CD4-positive, alpha-beta T cell treated with Interleukin-17A for 4 hours (primary cell): ENCODE results near the gene MT1E.
A peak's percentile ranks its signal among the peaks of the same experiment; 100 is the strongest.

Source experiments
- DNase-seq: peaks from one replicate; pipeline ENCODE4 v3.0.0-alpha.2; 2020; ENCODE audit warnings: mixed read lengths

Gene MT1E

GRCh38 chr16:56628486-56629350 is 3.1 kb downstream of the MT1E start:
- no peak for DNase-seq

GRCh38 chr16:56629531-56629930 is 4.0 kb downstream of the MT1E start:
- DNase-seq, result no peak

- DNase-seq, result no peak
These were observed 4.6 kb downstream of the MT1E start for GRCh38 chr16:56630134-56630533.

- no peak for DNase-seq
These were observed 5.6 kb downstream of the MT1E start for GRCh38 chr16:56631197-56631596.

DNA sequence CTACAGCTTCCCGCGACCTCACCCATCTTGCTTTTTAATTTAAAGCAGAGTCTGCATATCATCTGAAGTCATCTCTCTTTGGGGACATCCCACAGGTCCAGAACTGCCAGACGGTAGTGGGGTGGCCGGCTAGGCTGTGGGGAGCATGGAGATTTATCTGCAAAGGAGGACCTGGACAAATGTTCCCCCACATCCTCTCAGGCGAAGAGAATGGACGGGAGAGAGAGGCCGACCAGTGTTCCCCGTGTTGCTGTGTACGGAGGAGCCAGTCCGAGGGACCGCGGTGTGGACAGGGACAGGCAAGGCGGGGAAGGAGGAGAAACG is 6.2 kb downstream of the MT1E start:
- no peak for DNase-seq

GRCh38 chr16:56632156-56632847 is 6.7 kb downstream of the MT1E start, which contains the start of gene MT1M:
MT1M (plus strand) TSS chr16:56632659; CDS start chr16:56632732, 73 bp downstream.
- no peak for DNase-seq

DNA sequence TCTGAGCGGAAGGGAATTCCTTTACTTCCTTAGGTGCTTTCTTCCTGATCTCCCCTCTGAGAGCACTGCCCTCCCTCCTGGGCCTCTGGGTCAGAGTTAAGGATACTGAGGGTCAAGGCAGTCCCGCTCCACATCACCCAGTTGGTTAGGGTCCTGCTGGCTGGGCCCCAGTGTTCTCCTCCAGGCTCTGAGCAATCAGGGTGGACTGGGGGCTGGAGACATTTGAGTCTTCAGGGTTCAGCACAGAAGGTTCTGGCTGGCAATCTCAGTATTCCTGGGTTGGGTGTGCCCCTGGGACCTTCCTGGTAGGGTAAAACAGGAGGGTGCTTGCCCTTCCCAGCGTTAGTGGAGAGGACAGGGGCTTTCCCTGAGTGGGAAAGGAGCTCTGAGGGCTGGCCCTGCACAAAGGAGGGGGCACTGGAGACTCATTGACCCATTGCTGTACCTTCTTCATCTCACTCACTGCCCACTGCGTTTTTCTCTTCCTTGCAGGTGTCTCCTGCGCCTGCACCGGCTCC is 7.3 kb downstream of the MT1E start:
- no peak for DNase-seq

DNA sequence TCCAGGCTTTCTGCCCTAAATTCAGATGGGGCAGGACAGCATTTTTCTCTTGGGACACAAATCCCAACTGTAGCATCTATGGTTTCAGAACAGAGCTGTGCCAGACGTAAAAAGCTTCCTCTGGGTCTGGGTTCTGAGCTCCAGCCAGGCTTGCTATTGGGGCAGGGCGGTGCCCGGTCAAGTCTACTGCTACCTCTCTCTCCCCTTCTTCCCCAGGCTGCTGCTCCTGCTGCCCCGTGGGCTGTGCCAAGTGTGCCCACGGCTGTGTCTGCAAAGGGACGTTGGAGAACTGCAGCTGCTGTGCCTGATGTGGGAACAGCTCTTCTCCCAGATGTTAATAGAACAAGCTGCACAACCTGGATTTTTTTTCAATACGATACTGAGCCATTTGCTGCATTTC is 8.0 kb downstream of the MT1E start:
- no peak for DNase-seq

DNA sequence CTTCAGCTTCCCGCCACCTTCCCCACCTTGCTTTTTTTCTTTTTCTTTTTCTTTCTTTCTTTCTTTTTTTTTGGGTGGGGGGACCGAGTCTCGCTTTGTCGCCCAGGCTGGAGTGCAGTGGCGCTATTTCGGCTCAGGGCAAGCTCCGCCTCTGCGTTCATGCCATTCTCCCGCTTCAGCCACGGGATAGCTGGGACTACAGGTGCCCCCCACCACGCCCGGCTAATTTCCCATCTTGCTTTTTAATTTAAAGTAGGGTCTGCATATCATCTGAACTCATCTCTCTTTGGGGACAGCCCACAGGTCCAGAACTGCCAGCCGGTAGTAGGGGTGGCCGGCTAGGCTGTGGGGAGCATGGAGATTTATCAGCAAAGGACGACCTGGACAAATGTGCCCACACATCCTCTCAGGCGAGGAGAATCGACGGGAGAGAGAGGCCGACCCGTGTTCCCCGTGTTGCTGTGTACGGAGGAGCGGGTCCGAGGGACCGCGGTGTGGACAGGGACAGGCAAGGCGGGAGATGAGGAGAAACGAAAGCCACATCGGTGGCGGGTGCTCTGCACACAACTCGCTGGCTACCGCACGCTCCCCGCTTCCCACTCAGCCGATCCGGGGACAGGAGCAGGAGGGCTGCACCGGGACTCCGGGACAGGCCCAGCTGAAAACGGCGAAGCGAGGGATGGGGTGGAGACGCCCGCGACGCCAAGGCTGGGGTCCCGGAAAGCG is 9.3 kb downstream of the MT1E start:
- DNase-seq, result no peak

DNA sequence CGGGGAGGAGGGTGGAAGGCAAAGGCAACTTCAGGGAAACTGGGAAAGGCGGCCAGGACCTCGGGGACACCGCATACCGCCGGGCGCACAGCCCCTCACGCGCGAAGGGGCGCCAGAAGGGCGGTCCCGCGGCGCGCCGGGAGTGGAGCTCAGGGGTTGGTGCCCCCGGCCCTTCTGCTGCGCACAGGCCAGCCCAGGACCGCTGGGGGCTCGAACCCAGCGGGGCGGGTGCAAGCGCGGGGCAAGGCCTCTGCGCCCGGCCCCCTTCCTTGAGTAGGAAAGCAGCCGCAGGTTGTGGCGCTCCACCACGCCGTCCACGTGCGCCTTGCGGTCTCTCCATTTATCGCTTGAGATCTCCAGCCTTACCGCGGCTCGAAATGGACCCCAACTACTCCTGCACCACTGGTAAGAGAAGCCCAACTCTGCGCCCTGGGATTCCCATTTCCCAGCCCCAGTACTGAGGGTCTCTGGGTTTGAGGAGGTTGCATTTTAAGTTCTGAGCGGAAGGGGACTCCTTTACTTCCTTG is 9.9 kb downstream of the MT1E start:
- DNase-seq, result no peak

DNA sequence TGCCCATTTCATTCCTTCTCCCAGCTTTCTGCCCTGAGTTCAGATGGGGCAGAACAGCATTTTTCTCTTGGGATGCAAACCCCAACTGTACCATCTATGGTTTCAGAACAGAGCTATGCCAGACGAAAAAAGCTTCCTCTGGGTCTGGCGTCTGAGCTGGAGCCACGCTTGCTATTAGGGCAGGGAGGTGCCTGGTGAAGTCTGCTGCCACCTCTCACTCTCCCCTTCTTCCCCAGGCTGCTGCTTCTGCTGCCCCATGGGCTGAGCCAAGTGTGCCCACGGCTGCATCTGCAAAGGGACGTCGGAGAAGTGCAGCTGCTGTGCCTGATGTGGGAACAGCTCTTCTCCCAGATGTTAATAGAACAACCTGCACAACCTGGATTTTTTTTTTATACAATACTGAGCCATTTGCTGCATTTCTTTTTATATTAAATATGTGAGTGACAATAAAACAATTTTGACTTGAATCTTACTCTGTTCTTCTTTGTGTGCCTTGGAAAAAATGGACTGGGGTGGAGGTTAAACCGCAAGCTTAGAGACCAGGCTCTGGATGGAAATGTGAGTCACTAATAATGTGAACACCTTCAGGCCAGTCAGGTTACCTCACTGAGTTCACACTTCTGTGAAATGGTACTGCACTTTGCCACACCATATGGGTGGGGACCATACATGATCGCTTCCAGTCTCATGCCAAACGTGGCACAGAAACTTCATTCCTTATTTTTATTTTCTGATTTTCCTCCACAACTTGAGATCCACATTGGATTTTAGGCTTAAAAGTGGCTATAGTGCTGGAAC is 11.2 kb downstream of the MT1E start:
- DNase-seq, result no peak

DNA sequence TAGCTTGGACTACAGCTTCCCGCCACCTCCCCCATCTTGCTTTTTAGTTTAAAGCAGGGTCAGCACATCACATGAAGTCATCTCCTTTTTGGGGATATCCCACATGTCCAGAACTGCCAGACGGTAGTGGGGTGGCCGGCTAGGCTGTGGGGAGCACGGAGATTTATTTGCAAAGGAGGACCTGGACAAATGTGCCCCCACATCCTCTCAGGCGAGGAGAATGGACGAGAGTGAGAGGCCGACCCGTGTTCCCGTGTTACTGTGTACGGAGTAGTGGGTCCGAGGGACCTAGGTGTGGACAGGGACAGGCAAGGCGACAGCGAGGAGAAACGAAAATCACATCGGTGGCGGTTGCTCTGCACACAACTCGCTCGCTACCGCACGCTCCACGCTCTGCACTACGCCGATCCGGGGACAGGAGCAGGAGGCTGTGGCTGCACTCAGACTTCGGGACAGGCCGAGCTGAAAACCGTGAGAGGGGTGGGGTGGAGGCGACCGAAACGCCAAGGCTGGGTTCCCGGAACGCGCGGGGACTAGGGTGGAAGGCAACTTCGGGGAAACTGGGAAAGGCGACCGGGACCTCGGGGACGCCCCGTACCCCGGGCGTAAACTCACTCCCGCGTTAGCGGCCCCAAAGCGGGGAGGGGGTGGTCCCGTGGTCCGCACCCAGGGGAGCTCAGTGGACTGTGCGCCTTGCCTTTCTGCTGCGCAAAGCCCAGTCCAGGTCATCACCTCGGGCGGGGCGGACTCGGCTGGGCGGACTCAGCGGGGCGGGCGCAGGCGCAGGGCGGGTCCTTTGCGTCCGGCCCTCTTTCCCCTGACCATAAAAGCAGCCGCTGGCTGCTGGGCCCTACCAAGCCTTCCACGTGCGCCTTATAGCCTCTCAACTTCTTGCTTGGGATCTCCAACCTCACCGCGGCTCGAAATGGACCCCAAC is 12.5 kb downstream of the MT1E start, which contains the start of gene MT1A:
TSS of gene MT1A (plus strand) at position 853 of the 937 bp plus-strand sequence. CDS start at position 926, 73 bp downstream.
- no peak for DNase-seq

DNA sequence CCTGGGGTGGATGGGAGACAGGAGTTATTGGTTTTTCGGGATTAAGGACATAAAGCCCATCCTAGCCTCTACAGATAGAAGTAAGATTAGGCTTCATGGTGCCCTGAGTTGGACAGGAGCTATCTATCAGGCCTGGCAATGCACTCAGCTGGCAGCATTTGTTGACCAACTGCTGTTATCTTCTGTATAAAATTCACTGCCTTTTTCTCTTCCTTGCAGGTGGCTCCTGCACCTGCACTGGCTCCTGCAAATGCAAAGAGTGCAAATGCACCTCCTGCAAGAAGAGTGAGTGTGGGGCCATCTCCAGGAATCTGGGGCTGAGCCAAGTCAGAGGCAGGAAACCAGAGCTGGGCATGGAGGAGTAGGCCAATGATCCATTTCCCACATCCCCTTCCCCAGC is 13.5 kb downstream of the MT1E start:
- DNase-seq, result no peak

DNA sequence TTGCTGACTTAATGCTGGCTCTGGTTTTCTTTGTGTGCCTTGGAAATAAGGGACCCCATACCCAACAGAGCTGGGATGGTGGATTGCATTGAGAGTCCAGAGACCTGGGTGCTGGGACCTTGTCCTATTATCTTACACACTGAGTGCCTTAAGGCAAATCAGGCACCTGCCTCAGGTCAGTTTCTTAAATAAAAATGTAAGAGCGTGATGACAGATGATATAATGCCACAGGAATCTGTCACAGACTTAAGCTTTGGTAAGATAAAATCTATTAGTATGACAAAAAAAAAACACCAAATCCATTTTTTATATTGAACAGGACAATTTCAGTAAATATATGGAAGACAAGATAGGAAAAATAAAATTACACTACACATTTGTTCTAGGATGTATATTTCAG is 14.5 kb downstream of the MT1E start:
- no peak for DNase-seq

- DNase-seq, result no peak
These were observed 15.6 kb downstream of the MT1E start for GRCh38 chr16:56641166-56641565.

- DNase-seq, result peak; percentile 86
These were observed 17.6 kb downstream of the MT1E start for GRCh38 chr16:56643080-56643778.

GRCh38 chr16:56643833-56644232 is 18.3 kb downstream of the MT1E start:
- DNase-seq, result no peak

GRCh38 chr16:56645311-56645710 is 19.7 kb downstream of the MT1E start:
- DNase-seq, result no peak

GRCh38 chr16:56645838-56646237 is 20.3 kb downstream of the MT1E start:
- DNase-seq, result no peak
